Measurements from ENCODE around the gene ZNF33A.
"Not testable (repeated sequence)": the region's sequence is repeated elsewhere in the genome, so short reads cannot be mapped to it uniquely, and the experiment has no call there.

- TF ChIP-seq CTCF, POLR2A (IDR thresholded peaks at IDR 0.05): not testable (repeated sequence)
These were observed 11.6 kb upstream of the ZNF33A start for GRCh38 chr10:37998920-37999319.
